ENCODE results near the gene ENOPH1. TPM values are rescaled to one million over a fixed set of nuclear protein-coding genes. Genes with fewer than 3 reads are reported as not detected.
"Not testable (repeated sequence)": the region's sequence is repeated elsewhere in the genome, so short reads cannot be mapped to it uniquely, and the experiment has no call there.

Gene ENOPH1
- total RNA-seq, 1 donor from 2014 or later, result 136 TPM

DNA sequence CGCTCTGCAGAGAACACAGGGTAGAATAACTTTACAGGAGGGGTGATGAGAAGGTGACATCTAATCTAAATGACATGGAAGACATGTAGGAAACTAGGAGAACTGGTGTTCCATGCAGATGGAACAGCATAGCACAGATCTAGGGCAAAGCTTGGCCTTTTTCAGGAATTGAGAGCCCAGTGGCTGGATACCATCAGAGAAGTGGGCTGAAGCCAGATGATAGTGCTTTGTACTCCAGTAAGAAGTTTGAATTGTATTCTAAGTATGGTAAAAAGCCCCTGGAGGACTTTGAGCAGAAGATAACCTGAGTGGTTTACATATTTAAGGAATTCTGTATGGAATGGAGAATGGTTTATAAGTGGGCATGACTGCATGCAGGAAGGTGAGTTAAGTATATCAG lies 32.8 kb downstream of the ENOPH1 start:
- Histone ChIP-seq H3K4me3 (ENCODE audit: low read depth, low read length) (no peak overlapping the region), H3K27me3 (ENCODE audit: control insufficient read depth, insufficient read depth, low read length) (no peaks in the 10 kb centered on the region), H3K36me3 (ENCODE audit: control insufficient read depth, insufficient read depth, low read length) (peaks cover 5% of the 10 kb centered on the region)
- DNase-seq (ENCODE audit: low read depth) (no peak), FAIRE-seq (no peak)
- TF ChIP-seq, protein P1, sequence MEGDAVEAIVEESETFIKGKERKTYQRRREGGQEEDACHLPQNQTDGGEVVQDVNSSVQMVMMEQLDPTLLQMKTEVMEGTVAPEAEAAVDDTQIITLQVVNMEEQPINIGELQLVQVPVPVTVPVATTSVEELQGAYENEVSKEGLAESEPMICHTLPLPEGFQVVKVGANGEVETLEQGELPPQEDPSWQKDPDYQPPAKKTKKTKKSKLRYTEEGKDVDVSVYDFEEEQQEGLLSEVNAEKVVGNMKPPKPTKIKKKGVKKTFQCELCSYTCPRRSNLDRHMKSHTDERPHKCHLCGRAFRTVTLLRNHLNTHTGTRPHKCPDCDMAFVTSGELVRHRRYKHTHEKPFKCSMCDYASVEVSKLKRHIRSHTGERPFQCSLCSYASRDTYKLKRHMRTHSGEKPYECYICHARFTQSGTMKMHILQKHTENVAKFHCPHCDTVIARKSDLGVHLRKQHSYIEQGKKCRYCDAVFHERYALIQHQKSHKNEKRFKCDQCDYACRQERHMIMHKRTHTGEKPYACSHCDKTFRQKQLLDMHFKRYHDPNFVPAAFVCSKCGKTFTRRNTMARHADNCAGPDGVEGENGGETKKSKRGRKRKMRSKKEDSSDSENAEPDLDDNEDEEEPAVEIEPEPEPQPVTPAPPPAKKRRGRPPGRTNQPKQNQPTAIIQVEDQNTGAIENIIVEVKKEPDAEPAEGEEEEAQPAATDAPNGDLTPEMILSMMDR (IDR thresholded peaks at IDR 0.05; ENCODE audit: insufficient read depth, low read length, severe bottlenecking), result no peak

DNA sequence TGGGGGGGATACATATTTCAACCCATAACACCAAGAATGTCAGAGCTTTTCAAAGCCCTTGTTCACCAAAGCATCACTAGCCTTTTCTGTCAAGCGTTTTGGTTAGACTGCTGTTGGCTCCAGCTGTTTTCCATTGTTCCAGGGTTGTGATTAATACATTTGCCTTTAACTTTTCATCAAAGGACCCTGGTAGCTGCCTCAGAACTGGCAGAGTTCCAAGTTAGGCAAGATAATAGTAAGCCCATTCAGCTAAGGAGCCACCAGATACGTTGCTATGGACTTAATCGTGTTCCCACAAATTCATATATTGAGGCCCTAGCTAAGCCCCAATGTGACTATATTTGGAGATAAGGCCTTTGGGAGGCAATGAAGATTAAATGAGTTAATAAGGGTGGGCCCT lies 37.1 kb downstream of the ENOPH1 start:
- no peak overlapping the region for H3K4me3 ChIP-seq (ENCODE audit: low read depth, low read length)

DNA sequence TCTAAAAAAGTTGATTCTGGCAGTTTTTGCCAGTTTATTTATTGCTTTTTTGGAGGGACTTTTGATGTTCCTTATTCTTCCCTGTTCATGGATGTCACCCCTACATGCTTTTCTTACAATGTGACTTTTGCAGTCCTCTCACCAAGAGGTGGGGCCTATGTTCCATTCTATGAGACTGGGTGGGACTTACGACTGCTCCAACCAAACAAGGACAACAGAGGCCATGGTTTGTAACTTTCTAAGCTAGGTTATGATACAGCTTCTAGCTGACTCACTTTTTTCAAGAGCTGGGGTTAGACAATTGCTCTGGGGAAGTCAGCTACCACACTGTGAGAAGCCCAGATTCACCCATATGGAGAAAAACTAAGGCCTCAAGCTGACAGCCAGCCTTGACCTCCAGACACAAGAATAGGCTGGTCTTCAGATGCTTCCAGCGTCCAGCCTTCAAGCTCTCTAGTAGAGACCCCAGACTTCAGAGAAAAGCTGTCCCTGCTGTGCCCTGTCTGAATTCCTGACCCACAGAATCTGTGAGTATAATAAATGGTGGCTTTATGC lies 39.5 kb downstream of the ENOPH1 start:
- no peak for FAIRE-seq
- no peaks in the 10 kb centered on the region for H3K27me3 ChIP-seq (ENCODE audit: control insufficient read depth, insufficient read depth, low read length)
- H3K36me3 ChIP-seq (ENCODE audit: control insufficient read depth, insufficient read depth, low read length), result no peaks in the 10 kb centered on the region
- DNase-seq (ENCODE audit: low read depth), result peak; percentile 45
- no peak overlapping the region for H3K4me3 ChIP-seq (ENCODE audit: low read depth, low read length)
- TF ChIP-seq, protein P1 (IDR thresholded peaks at IDR 0.05; ENCODE audit: insufficient read depth, low read length, severe bottlenecking), result no peak

More for the DNA sequence above, 37.1 kb downstream of the ENOPH1 start:
- no peak for DNase-seq (ENCODE audit: low read depth)
- Histone ChIP-seq H3K27me3 (ENCODE audit: control insufficient read depth, insufficient read depth, low read length) (no peaks in the 10 kb centered on the region), H3K36me3 (ENCODE audit: control insufficient read depth, insufficient read depth, low read length) (no peaks in the 10 kb centered on the region)
- TF ChIP-seq, protein P1 (IDR thresholded peaks at IDR 0.05; ENCODE audit: insufficient read depth, low read length, severe bottlenecking), result no peak
- FAIRE-seq, result no peak

DNA sequence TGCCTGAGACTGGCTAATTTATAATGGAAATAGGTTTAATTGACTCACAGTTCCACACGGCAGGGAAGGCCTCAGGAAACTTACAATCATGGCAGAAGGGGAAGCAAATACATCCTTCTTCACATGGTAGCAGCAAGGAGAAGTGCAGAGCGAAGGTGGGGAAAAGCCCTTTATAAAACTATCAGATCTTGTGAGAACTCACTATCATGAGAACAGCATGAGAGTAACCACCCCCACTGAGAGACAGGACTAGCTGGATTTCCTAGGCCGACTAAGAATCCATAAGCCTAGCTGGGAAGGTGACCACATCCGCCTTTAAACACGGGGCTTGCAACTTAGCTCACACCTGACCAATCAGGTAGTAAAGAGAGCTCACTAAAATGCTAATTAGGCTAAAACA lies 42.7 kb downstream of the ENOPH1 start:
- not testable (repeated sequence) for FAIRE-seq; H3K27me3 ChIP-seq (ENCODE audit: control insufficient read depth, insufficient read depth, low read length); H3K36me3 ChIP-seq (ENCODE audit: control insufficient read depth, insufficient read depth, low read length); H3K4me3 ChIP-seq (ENCODE audit: low read depth, low read length); DNase-seq (ENCODE audit: low read depth)

DNA sequence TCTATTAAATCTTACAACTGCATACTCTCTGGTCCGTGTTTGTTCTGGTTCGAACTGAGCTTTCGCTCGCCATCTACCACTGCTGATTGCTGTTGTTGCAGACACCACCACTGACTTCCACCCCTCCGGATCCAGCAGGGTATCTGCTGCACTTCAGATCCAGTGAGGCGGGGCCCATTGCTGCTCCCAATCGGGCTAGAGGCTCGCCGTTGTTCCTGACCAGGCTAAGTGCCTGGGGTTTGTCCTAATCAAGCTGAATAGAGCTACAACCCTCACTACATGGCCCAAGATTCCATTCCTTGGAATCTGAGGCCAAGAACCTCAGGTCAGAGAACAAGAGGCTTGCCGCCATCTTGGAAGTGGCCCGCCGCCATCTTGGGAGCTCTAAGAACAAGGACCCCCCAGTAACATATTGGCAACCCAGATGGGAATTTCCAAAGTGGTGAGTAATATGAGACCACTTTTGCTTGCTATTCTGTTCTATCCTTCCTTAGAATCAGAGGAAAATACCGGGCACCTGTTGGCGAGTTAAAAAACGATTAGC lies 43.3 kb downstream of the ENOPH1 start:
- TF ChIP-seq, protein P1 (IDR thresholded peaks at IDR 0.05; ENCODE audit: insufficient read depth, low read length, severe bottlenecking), result no peak
- H3K27me3 ChIP-seq (ENCODE audit: control insufficient read depth, insufficient read depth, low read length), result no peaks in the 10 kb centered on the region

DNA sequence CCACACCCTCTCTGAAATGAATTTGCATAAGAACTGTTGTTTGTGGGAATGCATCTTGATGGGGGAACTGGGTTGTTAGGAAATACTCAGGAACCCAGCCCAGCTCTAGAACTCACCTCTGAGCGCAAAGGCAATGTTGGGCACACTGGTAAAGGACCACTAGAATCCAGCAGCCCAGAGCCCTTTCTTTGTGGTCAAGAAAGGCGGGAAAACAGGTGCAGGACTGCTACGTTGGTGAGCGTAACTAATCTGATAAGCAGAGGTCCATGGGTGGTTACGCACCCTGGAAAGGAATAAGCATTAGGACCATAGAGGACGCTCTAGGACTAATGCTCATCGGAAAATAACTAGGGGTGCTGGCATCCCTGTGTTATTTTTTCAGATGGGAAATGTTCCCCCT lies 45.5 kb downstream of the ENOPH1 start:
- H3K27me3 ChIP-seq (ENCODE audit: control insufficient read depth, insufficient read depth, low read length); H3K36me3 ChIP-seq (ENCODE audit: control insufficient read depth, insufficient read depth, low read length); DNase-seq (ENCODE audit: low read depth); FAIRE-seq; H3K4me3 ChIP-seq (ENCODE audit: low read depth, low read length): not testable (repeated sequence)

More for the DNA sequence above, 43.3 kb downstream of the ENOPH1 start:
- DNase-seq (ENCODE audit: low read depth) (no peak), FAIRE-seq (no peak)
- H3K4me3 ChIP-seq (ENCODE audit: low read depth, low read length), result no peak overlapping the region
- H3K36me3 ChIP-seq (ENCODE audit: control insufficient read depth, insufficient read depth, low read length), result no peaks in the 10 kb centered on the region

DNA sequence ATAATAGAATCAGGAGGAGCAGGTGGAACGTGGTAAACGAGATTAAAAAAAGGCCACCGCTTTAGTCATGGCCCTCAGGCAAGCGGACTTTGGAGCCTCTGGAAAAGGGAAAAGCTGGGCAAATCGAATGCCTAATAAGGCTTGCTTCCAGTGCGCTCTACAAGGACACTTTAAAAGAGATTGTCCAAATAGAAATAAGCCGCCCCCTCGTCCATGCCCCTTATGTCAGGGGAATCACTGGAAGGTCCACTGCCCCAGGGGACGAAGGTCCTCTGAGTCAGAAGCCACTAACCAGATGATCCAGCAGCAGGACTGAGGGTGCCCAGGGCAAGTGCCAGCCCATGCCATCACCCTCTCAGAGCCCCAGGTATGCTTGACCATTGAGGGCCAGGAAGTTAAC lies 47.1 kb downstream of the ENOPH1 start:
- not testable (repeated sequence) for DNase-seq (ENCODE audit: low read depth); H3K36me3 ChIP-seq (ENCODE audit: control insufficient read depth, insufficient read depth, low read length); H3K4me3 ChIP-seq (ENCODE audit: low read depth, low read length); H3K27me3 ChIP-seq (ENCODE audit: control insufficient read depth, insufficient read depth, low read length); FAIRE-seq
